Astrocyte of the spinal cord (primary cell): ENCODE results near the gene FNDC11.
A peak's percentile ranks its signal among the peaks of the same experiment; 100 is the strongest.

Source experiments
- DNase-seq: peaks from one replicate; pipeline ENCODE4 v3.0.0; 2011; ENCODE audit warnings: low read depth, low spot score
- H3K4me3 ChIP-seq: 2 replicates; pipeline ENCODE4 v1.5.1; 2011; ENCODE audit warnings: low read depth, mild to moderate bottlenecking, low read length, moderate library complexity
- in situ Hi-C: cut with HindIII; loops from 2 replicates; pipeline ENCODE4 v1.10.0; 2017; ENCODE audit warnings: low sequenced_read_pairs
- TF ChIP-seq, protein P1 (sequence below): IDR thresholded peaks from 2 replicates; pipeline ENCODE4 v1.5.1; 2012; ENCODE audit warnings: low read depth, mild to moderate bottlenecking, low read length, inconsistent platforms

The FNDC11 gene

DNA sequence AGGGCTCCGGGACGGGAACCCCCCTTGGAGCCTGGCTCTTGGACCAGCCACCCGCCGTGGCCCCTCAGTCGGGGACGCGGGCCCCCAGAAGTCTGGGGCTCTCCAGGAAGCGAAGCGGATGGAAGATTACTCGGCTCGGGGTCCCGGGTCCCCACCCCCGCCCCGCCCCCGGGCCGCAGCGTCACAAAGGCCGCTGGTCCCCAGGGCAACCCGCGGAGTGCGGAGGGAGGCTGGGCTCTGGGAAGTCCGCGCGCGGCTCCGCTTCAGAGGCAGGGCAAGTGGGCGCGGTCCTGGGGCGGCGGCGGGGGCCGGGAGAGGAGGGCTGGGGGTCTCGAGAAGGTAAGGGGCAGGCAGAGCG, at the start of gene FNDC11:
Gene FNDC11 (plus strand): TSS at position 227 of the 358 bp plus-strand sequence. CDS start 1,505 bp downstream, outside the sequence.
- DNase-seq, result peak; percentile 10
- TF ChIP-seq, protein P1, sequence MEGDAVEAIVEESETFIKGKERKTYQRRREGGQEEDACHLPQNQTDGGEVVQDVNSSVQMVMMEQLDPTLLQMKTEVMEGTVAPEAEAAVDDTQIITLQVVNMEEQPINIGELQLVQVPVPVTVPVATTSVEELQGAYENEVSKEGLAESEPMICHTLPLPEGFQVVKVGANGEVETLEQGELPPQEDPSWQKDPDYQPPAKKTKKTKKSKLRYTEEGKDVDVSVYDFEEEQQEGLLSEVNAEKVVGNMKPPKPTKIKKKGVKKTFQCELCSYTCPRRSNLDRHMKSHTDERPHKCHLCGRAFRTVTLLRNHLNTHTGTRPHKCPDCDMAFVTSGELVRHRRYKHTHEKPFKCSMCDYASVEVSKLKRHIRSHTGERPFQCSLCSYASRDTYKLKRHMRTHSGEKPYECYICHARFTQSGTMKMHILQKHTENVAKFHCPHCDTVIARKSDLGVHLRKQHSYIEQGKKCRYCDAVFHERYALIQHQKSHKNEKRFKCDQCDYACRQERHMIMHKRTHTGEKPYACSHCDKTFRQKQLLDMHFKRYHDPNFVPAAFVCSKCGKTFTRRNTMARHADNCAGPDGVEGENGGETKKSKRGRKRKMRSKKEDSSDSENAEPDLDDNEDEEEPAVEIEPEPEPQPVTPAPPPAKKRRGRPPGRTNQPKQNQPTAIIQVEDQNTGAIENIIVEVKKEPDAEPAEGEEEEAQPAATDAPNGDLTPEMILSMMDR, result no peak
- peak within 1 kb of the TSS; percentile 47 for H3K4me3 ChIP-seq
- in situ Hi-C loops, result no loop called here

DNA sequence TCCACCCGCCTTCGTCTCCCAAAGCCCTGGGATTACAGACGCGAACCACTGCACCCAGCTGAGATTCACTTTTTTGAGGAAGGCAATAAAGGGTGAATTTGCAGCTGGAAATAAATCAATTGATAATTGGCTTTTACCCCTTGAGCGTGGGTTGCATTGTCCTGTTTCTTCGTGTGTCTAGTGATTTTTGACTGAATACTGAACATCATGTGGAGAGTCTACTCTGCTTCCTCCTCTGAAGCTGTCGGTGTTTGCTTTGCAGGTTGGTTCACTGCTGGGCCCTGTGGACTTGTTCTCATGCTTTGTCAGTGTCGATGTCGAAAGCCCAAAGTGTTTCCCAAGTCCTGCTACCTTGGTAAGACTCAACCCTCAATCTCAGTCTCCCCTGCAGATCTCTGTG, 49.3 kb upstream of the FNDC11 start:
- TF ChIP-seq, protein P1, result no peak
- no peak for DNase-seq
- in situ Hi-C loops, result no loop called here
- no peak overlapping the region for H3K4me3 ChIP-seq

DNA sequence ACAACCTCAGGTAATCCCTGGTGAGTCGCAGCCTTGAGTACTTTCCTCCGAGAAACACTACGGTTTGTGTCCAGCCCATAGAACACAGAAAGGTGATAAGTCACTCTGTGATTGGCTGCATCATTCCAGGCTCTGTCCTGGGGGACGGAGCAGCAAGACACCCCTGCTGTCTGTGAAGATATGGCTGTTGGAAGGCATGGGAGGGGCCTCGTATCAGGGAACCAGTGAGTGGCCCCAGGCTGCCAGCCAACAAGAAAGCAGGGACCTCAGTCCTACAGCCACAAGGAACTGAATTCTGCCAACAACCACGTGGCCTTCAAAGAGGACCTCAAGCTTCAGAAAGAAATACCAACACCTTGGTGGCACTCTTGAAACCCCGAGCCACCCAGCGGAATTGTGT, 48.7 kb upstream of the FNDC11 start:
- no peak for DNase-seq
- H3K4me3 ChIP-seq, result no peak overlapping the region
- TF ChIP-seq, protein P1, result no peak
- in situ Hi-C loops, result no loop called here

DNA sequence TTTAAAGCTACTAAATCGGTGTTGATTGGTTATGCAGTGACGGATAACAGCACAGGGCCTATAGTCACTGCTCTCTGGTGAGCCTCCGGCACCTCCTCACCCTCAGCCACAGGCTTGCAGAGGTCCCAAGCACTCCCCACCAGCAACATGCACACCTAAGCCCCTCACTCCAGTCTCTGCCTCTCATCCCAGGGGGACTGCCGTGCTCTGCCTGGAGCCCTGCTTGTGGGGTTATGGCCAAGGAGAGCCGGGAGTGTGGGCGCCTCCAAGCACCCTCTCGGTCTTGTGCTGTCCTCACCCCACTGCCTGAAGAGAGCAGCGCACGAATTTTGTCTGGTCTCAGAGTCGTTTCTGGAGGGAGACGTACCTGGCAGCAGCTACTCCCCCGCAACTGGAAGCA, 48.2 kb upstream of the FNDC11 start:
- in situ Hi-C loops, result no loop called here
- no peak for DNase-seq

GRCh38 chr20:63507083-63507743, 46.7 kb upstream of the FNDC11 start:
- in situ Hi-C loops, result no loop called here
- no peak for DNase-seq

More for the DNA sequence above, 48.2 kb upstream of the FNDC11 start:
- H3K4me3 ChIP-seq, result no peak overlapping the region
- TF ChIP-seq, protein P1, result no peak

DNA sequence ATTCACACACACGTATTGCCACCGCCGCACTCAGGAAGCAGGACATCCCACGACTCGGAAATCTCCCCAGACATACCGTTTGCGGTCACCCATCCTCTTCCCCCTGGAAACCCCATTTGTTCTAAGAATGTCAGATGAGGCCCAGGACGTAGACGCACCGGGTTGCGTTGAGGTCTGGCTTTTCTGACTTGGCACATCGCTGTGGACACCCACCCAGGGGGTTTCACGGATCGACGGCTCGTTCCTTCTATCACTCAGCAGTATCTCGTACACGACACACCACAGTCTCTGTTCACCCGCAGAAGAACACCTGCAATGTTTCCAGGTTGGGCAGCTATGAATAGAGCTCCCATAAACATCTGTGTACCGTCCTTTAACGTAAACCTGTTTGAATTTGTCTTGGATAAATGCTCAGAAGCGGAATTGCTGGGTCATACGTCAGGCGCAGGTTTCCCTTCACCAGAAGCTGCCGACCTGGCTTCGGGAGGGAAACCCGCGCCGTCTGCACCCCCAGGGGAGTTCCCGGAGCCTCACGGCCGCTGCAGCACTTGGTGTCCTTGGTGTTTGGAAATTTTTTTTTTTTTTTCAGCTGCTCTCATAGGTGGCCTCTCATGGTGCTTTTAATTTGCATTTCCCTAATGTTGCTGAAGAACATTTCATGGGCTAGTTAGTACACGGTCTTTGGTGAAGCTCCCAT, 45.7 kb upstream of the FNDC11 start:
- TF ChIP-seq, protein P1, result no peak
- H3K4me3 ChIP-seq, result no peak overlapping the region
- DNase-seq, result no peak
- in situ Hi-C loops, result no loop called here

More at GRCh38 chr20:63507083-63507743, 46.7 kb upstream of the FNDC11 start:
- TF ChIP-seq, protein P1, result no peak
- H3K4me3 ChIP-seq, result no peak overlapping the region
